NCI-H446 (cell line): ENCODE data around the gene SLC38A1.
"Not testable (repeated sequence)": the region's sequence is repeated elsewhere in the genome, so short reads cannot be mapped to it uniquely, and the experiment has no call there.

Experiments used
- DNase-seq, 2 experiments: peaks; one replicate each; lab custom pipeline; 2025; lab: John Stamatoyannopoulos, UW

SLC38A1 gene

GRCh38 chr12:46164186-46164761 lies 104.6 kb downstream of the SLC38A1 start:
- DNase-seq = no peak

DNA sequence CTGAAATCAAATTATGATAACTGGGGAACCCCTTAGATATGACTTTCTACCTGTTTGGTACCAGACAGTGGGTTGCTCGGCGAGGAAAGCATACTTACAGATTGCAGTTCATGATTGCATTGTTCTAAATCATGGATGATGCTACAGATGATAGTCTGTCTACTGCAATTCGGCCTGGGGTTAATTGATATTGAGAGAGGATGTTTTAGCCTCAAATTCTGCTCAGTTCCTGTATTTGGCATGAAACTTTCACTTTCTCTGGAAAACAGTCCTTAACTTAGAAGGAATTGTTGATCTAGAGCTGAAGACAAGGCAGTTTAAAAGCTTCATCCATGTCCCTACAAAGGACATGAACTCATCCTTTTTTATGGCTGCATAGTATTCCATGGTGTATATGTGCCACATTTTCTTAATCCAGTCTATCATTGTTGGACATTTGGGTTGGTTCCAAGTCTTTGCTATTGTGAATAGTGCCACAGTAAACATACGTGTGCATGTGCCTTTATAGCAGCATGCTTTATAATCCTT lies 106.2 kb downstream of the SLC38A1 start:
- not testable (repeated sequence) for DNase-seq

DNA sequence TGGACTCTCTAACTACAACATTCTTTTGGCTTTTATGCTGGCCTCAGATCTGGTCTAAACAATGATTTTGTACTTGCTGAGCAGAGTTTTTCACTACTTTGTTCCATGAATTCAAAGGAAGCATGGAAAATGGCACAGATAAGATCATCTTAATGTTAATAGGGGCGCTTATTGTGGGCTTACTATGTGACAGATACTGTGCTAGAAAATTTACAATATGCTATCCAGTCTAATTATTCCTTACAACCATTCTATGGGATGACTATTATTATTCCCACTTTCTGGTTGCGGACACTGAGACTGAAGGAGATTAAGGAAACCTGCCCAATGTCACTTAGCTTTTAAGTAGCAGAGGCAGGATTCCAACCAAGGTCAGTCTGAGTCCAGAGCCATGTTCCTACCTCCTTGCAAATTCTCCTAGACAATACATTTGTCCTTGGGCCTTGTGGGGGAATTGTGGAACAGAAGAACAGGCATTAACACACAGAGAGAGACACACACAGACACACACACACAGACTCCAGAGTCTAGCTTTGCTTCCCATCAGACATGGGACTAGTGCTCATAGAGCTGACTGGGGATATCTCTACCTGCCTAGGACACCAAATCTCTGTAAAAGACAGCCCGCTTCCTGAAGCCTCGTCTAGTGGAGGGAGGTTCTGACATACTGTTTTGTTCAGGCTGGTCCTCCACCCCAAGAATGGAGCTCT lies 107.7 kb downstream of the SLC38A1 start:
- DNase-seq = no peak

DNA sequence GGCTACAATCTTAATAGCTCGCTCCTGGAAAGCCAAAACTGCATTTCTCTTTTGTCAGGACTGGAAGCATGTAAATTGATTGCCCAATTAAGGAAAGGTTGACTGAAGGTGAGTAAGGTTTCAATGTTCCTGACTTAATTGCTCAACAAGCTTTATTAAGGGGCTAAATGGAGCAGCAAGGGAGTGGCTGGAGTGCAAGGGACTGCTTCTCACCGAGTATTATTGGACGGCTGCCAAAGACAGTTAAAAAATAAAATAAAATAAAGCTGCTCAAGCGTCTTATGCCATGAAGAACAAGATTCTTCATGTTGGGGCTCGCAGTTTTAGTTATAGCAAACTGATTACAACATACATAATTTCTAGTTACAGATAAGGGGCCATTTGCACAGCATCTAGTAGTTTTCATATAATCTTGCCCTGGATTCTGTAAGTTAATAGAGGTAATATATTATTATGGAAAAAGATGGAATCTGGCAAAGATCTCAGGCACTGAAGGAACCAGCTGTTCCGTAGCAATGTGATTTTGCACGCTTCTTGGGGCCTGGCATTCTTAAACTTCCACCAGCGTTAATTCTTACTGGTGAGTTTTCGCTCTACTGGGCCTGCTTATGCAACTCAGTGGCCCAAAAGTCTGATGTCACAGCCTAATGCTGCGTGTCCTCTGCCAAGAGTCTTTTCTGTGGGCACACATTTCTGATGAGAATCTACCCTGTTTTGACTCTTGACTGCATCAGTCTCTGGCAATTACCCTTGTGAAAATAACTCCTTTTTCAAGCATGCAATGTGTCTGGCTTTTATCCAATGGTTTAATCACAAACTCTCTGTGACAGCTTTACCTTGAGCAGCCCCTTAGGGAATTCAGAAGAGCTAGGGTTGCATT lies 108.5 kb downstream of the SLC38A1 start:
- DNase-seq = peak; percentile 64 to 84

DNA sequence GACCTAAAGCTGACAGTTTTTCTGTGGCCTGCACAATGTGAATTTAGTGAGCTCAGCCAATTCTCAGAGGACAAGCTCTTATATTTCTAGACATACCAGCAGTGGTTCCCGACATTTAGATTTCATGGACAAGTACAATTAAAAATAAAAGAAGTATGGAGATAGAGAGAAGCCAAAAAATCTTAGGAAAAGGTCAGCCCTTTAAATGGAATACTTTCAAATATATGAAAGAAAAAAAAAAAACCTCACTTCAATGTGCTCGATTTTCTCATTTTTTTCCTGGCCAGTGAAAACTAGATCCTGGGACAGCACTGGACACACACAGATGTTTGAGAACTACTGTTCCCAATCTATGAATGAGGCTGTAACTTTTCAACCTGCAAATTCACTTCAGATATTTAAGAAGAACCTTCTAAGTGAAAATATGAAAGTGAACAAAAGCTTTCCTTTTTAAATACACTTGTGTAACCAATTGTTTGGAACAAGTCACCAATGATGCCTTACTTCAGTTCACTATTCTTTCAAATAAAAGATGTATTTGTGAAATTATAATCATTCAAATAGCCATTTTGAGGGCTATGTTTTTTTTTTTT lies 109.4 kb downstream of the SLC38A1 start:
- no peak for DNase-seq

- no peak for DNase-seq
Measured at GRCh38 chr12:46158501-46158900, 110.3 kb downstream of the SLC38A1 start.

DNA sequence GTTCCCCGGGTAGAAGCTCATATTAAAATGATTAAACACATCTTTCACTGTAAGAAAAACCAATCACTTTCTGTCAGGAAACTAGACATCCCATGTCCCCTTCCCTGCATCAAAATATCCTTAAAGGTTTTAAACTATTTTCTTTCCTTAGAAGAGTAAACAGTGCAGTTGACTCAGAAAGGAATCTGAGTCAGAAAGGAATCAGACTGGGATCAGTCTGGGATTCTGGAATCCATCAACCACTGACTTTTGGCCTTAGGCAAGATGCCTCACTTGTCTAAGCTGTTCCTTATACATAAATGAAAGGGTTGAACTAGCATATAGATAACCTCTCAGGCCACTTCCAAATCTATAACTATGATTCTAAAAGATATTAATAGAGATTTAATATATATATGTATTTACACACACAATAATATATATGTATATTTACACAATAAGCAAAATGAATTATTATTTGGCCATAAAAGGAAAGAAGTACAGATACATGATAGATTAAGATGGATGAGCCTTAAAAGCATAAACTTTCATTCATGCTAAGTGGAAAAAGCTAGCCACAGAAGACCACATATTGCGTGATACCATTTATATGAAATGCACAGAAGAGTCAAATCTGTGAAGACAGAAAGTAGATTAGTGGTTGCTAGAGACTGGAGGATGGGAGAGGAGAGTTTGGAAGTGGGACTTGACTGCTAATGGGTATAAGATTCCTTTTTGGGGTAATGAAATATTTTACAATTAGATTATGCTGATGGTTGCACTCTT lies 114.4 kb downstream of the SLC38A1 start:
- no peak for DNase-seq

DNA sequence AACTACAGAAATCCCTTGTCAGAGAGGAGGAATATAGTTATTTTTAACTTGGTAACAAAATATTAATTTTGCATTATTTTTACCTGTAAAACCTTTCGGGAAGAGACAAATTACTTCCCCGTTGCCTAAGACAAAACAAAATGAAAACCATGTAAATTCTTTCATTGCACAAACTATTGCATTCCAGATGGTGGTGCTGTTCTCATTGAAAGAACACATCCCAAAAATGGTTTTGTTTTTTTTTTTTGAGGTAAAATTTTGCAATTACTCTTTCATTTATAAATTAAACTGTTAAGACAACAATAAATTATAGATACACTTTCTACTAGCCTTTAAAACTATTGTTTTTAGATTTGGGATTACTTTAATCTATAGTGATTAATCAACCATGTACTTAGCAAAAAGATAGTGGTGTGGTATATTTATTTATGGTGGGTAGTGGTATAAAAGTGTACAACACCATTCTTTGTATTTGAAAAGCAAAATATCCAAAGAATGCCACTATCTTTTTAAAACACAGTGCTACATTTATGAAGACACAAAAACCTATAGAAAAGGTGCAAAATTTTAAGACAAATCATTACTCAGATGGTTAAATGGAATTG lies 115.5 kb downstream of the SLC38A1 start:
- DNase-seq = peak in 1 of 2 experiments; percentile 33

- DNase-seq = no peak
Measured at GRCh38 chr12:46152456-46152855, 116.4 kb downstream of the SLC38A1 start.

GRCh38 chr12:46150735-46151134 lies 118.1 kb downstream of the SLC38A1 start:
- no peak for DNase-seq

DNA sequence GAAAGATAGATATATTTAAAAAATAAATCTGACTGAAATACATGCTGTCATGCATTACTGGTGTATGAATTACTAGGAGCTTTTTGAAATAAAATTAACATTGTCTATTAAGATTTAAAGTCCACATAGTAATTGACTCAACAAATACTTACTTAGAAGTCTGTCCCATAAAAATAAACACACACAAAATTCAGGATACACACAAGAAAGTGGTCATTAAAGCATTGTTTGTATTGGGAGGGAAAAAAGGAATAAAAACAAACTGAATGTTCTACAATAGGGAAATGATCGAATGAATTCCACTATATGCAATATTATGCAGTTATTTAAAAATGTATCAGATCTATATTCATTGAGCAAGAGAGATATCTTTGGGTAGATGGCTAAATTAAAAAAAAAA lies 118.9 kb downstream of the SLC38A1 start:
- no peak for DNase-seq

DNA sequence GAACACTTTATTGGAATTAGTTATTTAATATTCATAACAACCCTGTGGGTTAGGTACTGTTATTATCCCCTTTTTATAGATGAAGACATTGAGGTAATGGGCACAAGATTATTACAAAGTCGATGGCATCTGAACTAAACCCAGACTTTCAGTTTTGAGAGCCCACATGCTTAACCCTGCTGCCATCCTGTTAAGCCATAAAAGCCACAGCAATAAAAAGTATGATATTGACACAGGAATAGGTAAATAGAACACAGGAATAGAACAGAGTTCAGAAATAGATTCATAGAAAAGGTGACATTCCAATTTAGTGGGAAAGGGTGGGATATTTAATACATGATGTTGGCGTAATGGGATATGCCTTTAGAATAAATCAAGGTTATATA lies 119.8 kb downstream of the SLC38A1 start:
- no peak for DNase-seq

- no peak for DNase-seq
Measured at GRCh38 chr12:46148327-46149078, 120.3 kb downstream of the SLC38A1 start.

DNA sequence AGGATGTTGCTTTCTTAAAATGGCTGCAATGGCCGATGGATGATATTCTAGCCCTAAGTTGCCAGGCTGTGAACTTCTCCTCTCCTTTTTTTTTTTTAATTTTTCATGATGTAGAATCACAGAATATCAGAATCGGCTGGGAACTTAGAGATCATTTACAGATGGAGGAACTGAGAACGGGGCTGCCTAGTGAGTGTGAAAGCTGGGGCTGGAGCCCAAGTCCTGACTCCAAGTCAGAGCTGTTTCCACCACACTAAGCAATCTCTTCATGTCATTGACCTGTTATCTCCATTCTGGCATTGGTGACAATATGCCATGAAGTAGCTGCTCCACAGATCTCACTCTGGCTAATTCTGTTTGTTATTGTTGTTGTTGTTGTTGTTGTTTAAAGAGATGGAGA lies 121.7 kb downstream of the SLC38A1 start:
- DNase-seq = no peak

DNA sequence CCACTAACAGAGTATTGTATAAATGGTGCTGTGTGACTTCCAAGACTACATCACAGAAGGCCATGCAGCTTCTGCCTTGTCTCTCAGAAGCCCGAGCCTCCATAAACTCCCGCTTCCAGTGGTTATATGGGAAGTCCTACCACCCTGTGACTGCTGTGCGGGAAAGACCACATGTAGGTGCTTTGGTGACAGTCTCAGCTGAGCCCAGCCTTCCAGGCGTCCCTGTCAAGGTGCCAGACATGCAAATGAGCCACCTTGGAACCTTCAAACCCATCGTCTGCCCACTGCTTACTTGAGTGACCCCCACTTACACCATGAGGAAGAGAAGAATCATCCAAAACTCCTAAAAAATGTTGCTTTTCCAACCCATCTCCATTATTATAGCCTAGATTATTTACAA lies 123.0 kb downstream of the SLC38A1 start:
- no peak for DNase-seq

GRCh38 chr12:46144433-46144832 lies 124.4 kb downstream of the SLC38A1 start:
- DNase-seq = no peak

DNA sequence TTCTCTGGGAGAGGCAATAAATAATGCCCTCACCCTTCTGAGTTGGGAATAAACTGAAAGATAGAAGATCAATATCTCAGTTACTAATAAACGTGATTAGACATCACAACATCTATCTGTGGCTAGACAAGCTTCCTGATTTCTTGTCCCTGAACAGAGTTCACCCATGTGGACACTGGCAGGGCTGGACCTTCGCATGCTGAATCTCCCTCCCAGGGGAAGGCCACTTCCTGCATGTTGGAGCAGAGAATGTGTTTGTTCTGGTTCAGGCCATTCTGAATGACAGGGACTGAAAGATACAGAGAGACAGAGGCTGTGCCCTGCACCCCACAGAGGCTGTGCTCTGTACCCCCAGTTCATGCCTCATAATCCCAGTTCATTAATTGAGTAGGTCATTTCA lies 132.6 kb downstream of the SLC38A1 start:
- DNase-seq = no peak

DNA sequence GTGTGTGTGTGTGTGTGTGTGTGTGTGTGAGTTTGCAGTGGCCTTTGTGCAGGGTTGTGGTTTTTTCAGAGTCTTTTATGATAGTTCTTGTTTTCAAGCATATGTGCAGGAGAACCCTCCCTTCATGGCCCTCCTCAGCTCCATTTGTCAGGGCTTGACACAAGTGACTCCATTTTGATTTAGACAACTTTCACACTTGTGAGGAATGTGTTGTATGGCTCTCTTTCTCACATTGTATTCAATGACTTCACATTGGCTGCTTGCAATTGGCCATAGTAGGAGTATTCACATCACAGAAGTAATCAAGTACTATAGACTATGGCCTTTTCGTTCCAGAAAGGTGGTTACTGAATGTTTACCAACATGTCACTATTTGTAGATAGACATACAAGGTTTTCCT lies 133.1 kb downstream of the SLC38A1 start:
- DNase-seq = no peak

DNA sequence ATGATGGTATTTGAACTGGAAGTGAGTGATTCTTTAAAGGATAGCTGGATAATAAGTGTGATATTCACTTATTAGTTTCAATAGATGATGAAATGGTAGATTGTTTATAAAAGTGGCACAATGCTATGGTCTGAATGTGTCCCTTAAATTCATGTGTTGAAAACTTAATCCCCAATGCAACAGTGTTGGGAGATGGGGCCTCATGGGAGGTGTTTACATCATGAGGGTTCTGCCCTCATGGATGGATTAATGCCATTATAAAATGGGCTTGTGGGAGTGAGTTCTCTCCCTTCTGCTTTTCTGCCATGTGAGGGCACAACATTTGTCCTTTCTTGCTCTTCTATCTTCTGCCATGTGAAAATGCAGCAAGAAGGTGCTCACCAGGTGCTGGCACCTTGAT lies 134.0 kb downstream of the SLC38A1 start:
- DNase-seq = no peak

GRCh38 chr12:46134205-46134811 lies 134.5 kb downstream of the SLC38A1 start:
- DNase-seq = no peak
